ENCODE results near the gene TMEM117.

Gene TMEM117

DNA sequence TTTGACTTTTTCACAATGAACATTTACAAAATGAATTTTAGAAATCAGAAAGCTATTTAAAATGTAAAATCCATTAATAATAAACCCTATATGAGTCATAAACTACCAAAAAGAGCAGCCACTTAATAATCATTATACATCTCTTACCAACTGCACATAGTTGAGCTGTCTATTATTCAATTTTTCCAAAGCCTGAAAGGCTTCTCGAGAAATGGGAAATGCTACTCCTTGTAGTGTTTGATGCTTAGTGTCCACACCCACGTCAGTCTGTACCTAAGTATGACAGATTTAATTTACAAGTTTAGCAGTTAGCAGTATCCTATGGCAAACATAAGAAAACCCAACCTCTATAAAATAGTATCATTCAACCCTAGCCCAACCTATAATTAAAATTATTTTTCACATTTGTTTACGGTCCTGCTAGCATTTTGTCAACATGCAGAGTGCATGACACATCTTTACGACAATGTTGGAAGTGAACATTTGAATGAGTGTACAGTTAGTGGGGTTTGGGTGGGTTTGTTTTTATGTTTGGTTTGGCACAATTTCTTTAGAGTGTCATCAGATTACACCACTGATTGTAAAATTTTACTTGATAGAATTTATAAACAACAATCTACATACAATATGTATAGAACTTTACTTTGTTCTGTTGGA, 38.2 kb upstream of the TMEM117 start:
- Histone ChIP-seq H3K9ac (no peak overlapping the region), H3K4me3 (IDR thresholded peaks at IDR 0.05; ENCODE audit: insufficient read depth, low read depth, low read length) (no peak overlapping the region), H2AFZ (ENCODE audit: low read depth) (no peak overlapping the region), H3K79me2 (ENCODE audit: insufficient read depth, low read depth) (no peaks in the 10 kb centered on the region; the same call in 1 of the 2 replicates), H3K27me3 (ENCODE audit: insufficient read depth, low read depth) (no peaks in the 10 kb centered on the region), H3K4me2 (no peak overlapping the region), H4K20me1 (ENCODE audit: insufficient read depth) (no peaks in the 10 kb centered on the region; the same call in 1 of the 2 replicates), H3K36me3 (ENCODE audit: insufficient read depth) (peaks cover 18% of the 10 kb centered on the region; the same call in 1 of the 2 replicates), H3K4me1 (ENCODE audit: low read depth, poor library complexity, severe bottlenecking) (peaks cover 4% of the 10 kb centered on the region), H3K27ac (no peak overlapping the region)
- TF ChIP-seq, protein P1, sequence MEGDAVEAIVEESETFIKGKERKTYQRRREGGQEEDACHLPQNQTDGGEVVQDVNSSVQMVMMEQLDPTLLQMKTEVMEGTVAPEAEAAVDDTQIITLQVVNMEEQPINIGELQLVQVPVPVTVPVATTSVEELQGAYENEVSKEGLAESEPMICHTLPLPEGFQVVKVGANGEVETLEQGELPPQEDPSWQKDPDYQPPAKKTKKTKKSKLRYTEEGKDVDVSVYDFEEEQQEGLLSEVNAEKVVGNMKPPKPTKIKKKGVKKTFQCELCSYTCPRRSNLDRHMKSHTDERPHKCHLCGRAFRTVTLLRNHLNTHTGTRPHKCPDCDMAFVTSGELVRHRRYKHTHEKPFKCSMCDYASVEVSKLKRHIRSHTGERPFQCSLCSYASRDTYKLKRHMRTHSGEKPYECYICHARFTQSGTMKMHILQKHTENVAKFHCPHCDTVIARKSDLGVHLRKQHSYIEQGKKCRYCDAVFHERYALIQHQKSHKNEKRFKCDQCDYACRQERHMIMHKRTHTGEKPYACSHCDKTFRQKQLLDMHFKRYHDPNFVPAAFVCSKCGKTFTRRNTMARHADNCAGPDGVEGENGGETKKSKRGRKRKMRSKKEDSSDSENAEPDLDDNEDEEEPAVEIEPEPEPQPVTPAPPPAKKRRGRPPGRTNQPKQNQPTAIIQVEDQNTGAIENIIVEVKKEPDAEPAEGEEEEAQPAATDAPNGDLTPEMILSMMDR (conservative IDR thresholded peaks at IDR 0.05; ENCODE audit: low read depth, low read length): no peak

DNA sequence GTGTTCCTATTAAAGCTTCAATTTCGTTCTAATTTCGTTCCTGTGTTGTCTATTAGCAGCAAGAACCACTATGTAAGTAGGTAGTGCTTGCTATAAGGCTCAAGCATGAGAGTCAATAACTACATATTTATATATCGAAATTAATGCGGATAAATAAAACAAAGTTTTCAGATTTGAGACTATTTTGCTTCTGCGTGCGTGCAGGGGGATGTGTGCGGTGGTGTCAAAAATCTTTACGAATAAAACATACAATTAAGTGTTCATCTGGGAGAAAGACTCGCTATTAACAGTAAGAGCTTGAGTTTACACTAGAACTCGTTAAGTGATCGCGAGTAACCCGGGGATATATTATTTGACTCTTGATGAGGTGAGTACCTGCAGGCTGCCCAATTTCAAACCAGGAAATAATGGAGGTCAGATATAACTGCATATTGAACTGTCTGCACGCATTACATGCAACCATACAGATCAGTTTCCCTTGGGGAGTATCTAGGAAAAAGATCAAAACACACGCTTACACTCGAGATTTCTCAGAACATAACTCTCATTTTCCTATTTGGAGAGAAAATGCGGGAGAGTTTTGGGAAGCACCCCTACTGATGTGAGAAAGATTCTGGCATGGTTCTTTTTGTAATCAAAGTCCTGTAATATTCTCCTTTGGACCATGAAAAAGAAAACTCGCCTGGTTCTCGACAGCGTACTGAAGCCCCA, 30.6 kb upstream of the TMEM117 start:
- peak overlapping the region; percentile 72 for H2AFZ ChIP-seq (ENCODE audit: low read depth)
- H3K79me2 ChIP-seq (ENCODE audit: insufficient read depth, low read depth): peaks cover 31% of the 10 kb centered on the region
- H3K9ac ChIP-seq: peak overlapping the region; percentile 96; the same call in 1 of the 2 replicates
- H4K20me1 ChIP-seq (ENCODE audit: insufficient read depth): no peaks in the 10 kb centered on the region
- H3K27ac ChIP-seq: peak overlapping the region; percentile 91
- peak overlapping the region; percentile 56 for H3K4me2 ChIP-seq
- TF ChIP-seq, protein P1 (conservative IDR thresholded peaks at IDR 0.05; ENCODE audit: low read depth, low read length): no peak
- peaks cover 6% of the 10 kb centered on the region; the same call in 1 of the 2 replicates for H3K36me3 ChIP-seq (ENCODE audit: insufficient read depth)
- H3K4me3 ChIP-seq (IDR thresholded peaks at IDR 0.05; ENCODE audit: insufficient read depth, low read depth, low read length): no peak overlapping the region
- H3K27me3 ChIP-seq (ENCODE audit: insufficient read depth, low read depth): no peaks in the 10 kb centered on the region
- H3K4me1 ChIP-seq (ENCODE audit: low read depth, poor library complexity, severe bottlenecking): peaks cover 36% of the 10 kb centered on the region

DNA sequence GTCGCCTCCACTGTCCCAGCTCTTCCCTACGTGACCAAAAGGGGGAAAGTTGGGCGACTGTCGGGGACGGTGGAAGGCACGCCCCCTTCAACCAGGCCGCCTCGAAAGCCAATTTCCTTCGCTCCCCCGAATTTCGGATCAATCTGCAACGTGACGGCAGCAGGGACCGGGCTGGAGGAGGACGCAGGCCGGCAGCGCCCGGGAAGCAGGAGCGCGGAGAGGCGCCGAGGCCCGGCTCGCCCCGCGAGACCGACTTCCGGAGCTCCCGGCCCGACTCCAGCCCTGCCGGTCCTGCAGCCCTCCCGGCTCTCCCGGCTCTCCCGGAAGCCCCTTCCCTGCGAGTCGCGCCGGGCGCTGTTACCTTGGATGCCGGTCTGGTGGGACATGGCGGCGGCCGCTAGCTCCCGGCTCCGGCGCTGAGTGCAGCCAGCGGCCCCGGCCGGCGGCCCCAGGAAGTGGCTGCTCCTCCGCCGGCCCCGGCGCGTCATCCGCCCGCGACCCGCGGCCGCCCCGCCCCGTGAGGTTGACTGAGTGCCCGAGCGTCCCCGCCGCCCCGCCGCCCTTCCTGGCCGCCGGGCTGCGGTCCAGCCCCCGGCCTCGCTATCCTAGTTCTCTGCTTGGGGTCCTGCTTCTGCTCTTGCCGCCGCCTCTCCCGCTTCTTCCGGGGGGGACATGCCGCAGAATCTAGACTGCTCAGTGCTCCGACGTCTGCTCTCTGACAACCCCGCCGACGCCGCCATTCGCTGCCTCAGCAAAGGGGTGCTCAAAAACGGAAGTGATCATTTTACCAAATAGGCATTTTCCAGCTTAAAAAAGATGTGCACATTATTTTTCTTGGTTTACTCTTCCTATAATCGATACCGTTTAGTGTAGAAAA, 29.8 kb upstream of the TMEM117 start, which contains the start of gene TWF1:
Gene TWF1 (minus strand): TSS at position 458 of the 877 bp plus-strand sequence. CDS start 72 bp downstream, at position 386.
- TF ChIP-seq, protein P1 (conservative IDR thresholded peaks at IDR 0.05; ENCODE audit: low read depth, low read length): peak; percentile 20; the same call in 1 of the 2 replicates
- H3K4me2 ChIP-seq: peak within 1 kb of the TSS; percentile 92
- peak within 1 kb of the TSS; percentile 91 for H3K27ac ChIP-seq

DNA sequence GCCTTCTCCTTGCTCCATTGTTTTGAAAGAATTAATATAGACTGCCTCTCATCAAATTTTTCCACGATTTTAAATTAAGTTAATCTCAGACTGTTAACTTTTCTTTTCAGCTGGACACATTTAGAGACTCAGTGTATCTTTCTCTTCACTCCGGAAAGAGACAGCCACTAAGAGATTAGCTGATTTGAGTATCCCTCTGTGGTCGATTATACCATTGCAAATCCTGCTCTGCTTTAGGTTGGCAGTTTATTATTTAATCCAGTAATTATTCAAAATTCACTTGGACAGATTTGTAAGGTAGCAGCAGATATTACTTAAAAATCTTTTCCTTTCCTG, 29.2 kb upstream of the TMEM117 start:
- H3K27ac ChIP-seq: peak overlapping the region; percentile 91
- TF ChIP-seq, protein P1 (conservative IDR thresholded peaks at IDR 0.05; ENCODE audit: low read depth, low read length): no peak
- H3K79me2 ChIP-seq (ENCODE audit: insufficient read depth, low read depth): peaks cover 31% of the 10 kb centered on the region

More for the DNA sequence above, 29.8 kb upstream of the TMEM117 start, which contains the start of gene TWF1:
- Histone ChIP-seq H4K20me1 (ENCODE audit: insufficient read depth) (no peaks in the 10 kb centered on the region), H3K4me3 (IDR thresholded peaks at IDR 0.05; ENCODE audit: insufficient read depth, low read depth, low read length) (no peak within 1 kb of the TSS), H3K27me3 (ENCODE audit: insufficient read depth, low read depth) (no peaks in the 10 kb centered on the region), H3K4me1 (ENCODE audit: low read depth, poor library complexity, severe bottlenecking) (peaks cover 36% of the 10 kb centered on the region), H3K9ac (peak within 1 kb of the TSS; percentile 96), H3K79me2 (ENCODE audit: insufficient read depth, low read depth) (peaks cover 31% of the 10 kb centered on the region), H3K36me3 (ENCODE audit: insufficient read depth) (peaks cover under 1% of the 10 kb centered on the region; the same call in 1 of the 2 replicates), H2AFZ (ENCODE audit: low read depth) (peak within 1 kb of the TSS; percentile 72)

More for the DNA sequence above, 29.2 kb upstream of the TMEM117 start:
- Histone ChIP-seq H3K4me2 (peak overlapping the region; percentile 92), H3K4me3 (IDR thresholded peaks at IDR 0.05; ENCODE audit: insufficient read depth, low read depth, low read length) (no peak overlapping the region), H3K36me3 (ENCODE audit: insufficient read depth) (no peaks in the 10 kb centered on the region; the same call in 1 of the 2 replicates), H3K27me3 (ENCODE audit: insufficient read depth, low read depth) (no peaks in the 10 kb centered on the region), H2AFZ (ENCODE audit: low read depth) (peak overlapping the region; percentile 72), H3K4me1 (ENCODE audit: low read depth, poor library complexity, severe bottlenecking) (peaks cover 36% of the 10 kb centered on the region), H3K9ac (peak overlapping the region; percentile 96), H4K20me1 (ENCODE audit: insufficient read depth) (no peaks in the 10 kb centered on the region)
